Kidney epithelial cell (primary cell): ENCODE results near the gene KIF20B. TPM values are rescaled to one million over a fixed set of nuclear protein-coding genes. Genes with fewer than 3 reads are reported as not detected.

ENCODE experiments used
- DNase-seq: peaks from one replicate; pipeline ENCODE4 v3.0.0-alpha.2; 2010; ENCODE audit warnings: low read depth
- H3K27me3 ChIP-seq: 2 replicates; pipeline ENCODE4 v1.6.0; 2011; ENCODE audit warnings: low read length; ENCODE audit not compliant: control insufficient read depth, insufficient read depth
- H3K36me3 ChIP-seq: 2 replicates; pipeline ENCODE4 v1.5.1; 2011; ENCODE audit warnings: low read length; ENCODE audit not compliant: control insufficient read depth, insufficient read depth
- H3K4me3 ChIP-seq: 2 replicates; pipeline ENCODE4 v1.5.1; 2011; ENCODE audit warnings: low read depth, mild to moderate bottlenecking, control low read depth, low read length
- total RNA-seq: library from RNA; depleted of rRNA; stranded (reverse); fragments of >200 nt; gene quantifications from 2 replicates; pipeline ENCODE4 v1.2.3, GENCODE V29; 2015
- TF ChIP-seq, protein P1 (sequence below): IDR thresholded peaks from 2 replicates; pipeline ENCODE4 v1.5.1; 2011; ENCODE audit warnings: mild to moderate bottlenecking, moderate library complexity, low read length, control low read depth, inconsistent platforms; ENCODE audit not compliant: insufficient read depth, poor library complexity, severe bottlenecking

KIF20B gene
- total RNA-seq, 1 donor from 2014 or later, result 4.4 TPM

DNA sequence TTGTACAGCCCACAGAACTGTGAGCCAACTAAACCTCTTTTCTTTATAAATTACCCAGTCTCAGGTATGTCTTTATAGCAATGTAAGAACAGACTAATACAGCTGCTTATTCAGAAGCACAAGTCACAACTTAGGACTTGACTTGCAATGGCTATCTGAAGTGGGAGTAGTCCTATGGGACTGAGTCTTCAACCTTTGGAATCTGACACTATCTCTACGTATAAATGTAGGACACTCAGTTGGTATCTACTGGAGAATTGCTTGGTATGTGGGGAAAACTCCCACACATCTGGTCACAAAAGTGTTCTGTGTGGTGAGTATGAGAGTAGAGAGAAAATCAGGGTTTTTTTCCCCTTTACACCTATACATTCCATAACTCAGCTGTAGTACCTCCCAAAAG lies 44.1 kb upstream of the KIF20B start:
- H3K4me3 ChIP-seq, result no peak overlapping the region
- no peaks in the 10 kb centered on the region for H3K27me3 ChIP-seq
- DNase-seq, result no peak
- H3K36me3 ChIP-seq, result no peaks in the 10 kb centered on the region
- TF ChIP-seq, protein P1, sequence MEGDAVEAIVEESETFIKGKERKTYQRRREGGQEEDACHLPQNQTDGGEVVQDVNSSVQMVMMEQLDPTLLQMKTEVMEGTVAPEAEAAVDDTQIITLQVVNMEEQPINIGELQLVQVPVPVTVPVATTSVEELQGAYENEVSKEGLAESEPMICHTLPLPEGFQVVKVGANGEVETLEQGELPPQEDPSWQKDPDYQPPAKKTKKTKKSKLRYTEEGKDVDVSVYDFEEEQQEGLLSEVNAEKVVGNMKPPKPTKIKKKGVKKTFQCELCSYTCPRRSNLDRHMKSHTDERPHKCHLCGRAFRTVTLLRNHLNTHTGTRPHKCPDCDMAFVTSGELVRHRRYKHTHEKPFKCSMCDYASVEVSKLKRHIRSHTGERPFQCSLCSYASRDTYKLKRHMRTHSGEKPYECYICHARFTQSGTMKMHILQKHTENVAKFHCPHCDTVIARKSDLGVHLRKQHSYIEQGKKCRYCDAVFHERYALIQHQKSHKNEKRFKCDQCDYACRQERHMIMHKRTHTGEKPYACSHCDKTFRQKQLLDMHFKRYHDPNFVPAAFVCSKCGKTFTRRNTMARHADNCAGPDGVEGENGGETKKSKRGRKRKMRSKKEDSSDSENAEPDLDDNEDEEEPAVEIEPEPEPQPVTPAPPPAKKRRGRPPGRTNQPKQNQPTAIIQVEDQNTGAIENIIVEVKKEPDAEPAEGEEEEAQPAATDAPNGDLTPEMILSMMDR, result no peak

DNA sequence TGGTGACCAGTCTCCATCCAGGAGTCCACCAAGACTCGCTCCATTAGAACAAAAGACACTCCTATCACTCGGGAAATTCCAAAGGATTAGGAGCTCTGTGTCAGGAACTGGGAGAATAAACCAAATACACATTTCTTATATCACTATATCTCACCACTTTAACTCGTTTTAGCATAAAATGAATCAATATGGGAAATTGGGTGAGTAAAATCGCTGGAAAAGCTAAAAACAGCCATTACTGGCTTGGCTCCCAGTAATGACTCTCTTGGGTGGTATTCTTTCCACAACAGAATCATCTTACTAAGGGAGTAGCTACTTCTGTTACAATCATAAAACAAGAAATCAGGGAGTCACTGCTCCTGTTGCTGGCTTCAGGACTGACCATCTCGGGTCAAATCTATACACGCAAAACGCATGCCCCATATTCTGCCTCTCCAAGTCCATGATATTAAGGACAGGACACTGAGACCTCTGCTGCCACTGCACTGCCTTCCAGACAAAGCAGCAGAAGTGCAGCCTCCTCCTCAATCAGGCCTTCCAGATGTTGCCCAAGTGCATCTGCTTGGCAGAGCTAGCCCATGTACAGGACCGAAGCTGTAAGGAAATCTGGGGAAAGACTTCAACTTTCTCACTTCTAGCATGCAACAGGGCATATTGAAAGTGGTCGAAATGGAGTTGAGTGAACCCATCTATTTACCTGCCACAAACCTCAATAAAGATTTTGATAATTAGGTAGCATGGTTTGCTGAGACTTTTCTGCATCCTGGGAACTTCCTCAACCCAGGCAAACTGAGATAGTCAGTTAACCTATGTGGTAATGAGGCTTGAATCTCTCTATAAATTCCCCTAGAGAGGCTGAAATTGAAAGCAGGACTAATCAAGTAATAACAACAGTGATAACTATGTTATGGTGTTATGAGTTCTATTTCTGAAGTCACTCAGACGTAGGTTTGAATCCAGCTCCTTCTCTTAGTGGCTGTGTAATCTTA lies 42.0 kb upstream of the KIF20B start:
- TF ChIP-seq, protein P1, result no peak
- DNase-seq, result no peak
- H3K4me3 ChIP-seq, result no peak overlapping the region

DNA sequence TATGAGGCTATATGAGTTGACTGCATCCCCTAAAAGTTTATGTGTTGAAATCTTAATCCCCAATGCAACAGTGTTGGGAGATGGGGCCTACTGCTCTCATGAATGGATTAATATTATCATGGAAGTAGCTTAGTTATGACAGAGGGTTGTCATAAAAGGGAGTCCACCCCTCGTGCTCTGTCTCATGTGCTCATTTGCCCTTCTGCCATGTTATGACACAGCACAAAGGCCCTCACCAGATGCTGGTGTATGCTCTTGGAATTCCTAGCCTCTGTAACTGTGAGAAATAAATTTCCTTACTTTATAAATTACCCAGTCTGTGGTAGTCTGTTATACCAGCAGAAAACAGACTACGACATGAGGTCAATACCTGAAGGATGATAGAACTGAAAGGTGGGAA lies 38.8 kb upstream of the KIF20B start:
- no peak for DNase-seq
- no peaks in the 10 kb centered on the region for H3K27me3 ChIP-seq
- no peaks in the 10 kb centered on the region for H3K36me3 ChIP-seq
- TF ChIP-seq, protein P1, result no peak
- no peak overlapping the region for H3K4me3 ChIP-seq

More for the DNA sequence above, 42.0 kb upstream of the KIF20B start:
- H3K27me3 ChIP-seq, result no peaks in the 10 kb centered on the region
- H3K36me3 ChIP-seq, result no peaks in the 10 kb centered on the region

DNA sequence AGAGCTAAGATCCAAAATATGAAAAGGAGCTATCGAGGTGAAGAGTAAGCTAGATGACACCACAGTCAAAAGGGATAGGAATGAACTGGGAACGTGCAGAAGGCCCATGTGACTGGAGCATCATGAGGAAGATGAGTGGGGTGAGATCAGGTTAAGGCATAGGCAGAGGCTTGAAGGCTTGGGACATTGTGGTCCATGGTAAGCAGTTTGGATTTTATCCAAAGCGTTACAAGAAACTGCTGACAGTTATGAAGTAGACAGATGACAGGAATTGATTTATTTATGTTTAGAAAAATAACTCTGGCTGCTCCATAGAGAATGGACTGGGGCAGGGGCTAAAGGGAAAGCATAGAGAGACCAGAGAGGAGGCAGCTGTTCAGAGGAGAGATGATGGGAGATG lies 38.2 kb upstream of the KIF20B start:
- TF ChIP-seq, protein P1, result no peak
- Histone ChIP-seq H3K4me3 (no peak overlapping the region), H3K27me3 (no peaks in the 10 kb centered on the region), H3K36me3 (no peaks in the 10 kb centered on the region)
- no peak for DNase-seq

DNA sequence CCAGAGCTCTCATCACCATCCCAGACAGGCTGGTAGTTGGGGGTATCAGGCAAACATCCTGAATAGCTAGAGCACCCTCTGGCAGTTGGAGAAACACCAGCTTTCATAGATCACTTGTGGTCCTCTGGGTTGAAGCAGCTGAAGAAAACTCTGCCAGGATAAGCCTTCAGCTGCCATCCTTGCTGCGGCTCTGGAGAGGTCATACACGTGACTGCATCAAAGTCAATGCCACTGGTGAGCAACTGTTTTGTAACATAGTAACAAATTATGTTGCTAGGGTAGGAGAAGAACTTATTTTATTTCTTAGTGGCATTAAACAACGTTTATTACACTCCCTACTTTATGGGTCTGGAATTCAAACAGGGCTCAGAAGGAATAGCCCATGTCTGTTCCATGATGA lies 37.2 kb upstream of the KIF20B start:
- DNase-seq, result no peak
- no peaks in the 10 kb centered on the region for H3K27me3 ChIP-seq
- no peak overlapping the region for H3K4me3 ChIP-seq
- TF ChIP-seq, protein P1, result no peak
- no peaks in the 10 kb centered on the region for H3K36me3 ChIP-seq

DNA sequence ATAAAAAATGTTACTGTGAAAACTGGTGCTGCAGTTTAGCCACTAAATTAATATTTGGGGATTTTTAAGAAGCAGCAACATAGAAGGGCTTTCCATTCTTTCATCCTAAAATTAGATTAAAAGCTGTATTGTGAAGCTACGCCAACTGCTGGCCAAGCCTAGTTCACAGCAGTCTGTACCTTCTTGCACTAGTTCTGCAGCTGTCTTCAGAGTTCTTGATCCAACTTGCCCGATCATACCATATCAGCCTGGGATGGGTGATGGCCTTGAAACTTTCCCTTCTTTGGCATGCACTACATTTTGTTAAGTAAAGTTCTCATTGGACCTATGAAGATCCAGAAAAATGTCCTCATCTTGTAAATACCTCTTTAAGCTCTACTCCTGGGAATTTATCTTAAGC lies 36.1 kb upstream of the KIF20B start:
- TF ChIP-seq, protein P1, result no peak
- H3K4me3 ChIP-seq, result no peak overlapping the region
- no peaks in the 10 kb centered on the region for H3K27me3 ChIP-seq
- DNase-seq, result no peak
- H3K36me3 ChIP-seq, result no peaks in the 10 kb centered on the region
